Stimulated activated CD8-positive, alpha-beta memory T cell treated with anti-CD3 and anti-CD28 coated beads, Interleukin-7, amount 100 ng/mL, for 1 hour (primary cell): ENCODE results near the gene DMAC1.

Experiments used
- DNase-seq, 2 donors: peaks; one replicate each; pipeline ENCODE4 v3.0.0-alpha.2; 2020; ENCODE audit warnings: low read depth in 2 of 2

Gene DMAC1, protein sequence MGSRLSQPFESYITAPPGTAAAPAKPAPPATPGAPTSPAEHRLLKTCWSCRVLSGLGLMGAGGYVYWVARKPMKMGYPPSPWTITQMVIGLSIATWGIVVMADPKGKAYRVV

DNA sequence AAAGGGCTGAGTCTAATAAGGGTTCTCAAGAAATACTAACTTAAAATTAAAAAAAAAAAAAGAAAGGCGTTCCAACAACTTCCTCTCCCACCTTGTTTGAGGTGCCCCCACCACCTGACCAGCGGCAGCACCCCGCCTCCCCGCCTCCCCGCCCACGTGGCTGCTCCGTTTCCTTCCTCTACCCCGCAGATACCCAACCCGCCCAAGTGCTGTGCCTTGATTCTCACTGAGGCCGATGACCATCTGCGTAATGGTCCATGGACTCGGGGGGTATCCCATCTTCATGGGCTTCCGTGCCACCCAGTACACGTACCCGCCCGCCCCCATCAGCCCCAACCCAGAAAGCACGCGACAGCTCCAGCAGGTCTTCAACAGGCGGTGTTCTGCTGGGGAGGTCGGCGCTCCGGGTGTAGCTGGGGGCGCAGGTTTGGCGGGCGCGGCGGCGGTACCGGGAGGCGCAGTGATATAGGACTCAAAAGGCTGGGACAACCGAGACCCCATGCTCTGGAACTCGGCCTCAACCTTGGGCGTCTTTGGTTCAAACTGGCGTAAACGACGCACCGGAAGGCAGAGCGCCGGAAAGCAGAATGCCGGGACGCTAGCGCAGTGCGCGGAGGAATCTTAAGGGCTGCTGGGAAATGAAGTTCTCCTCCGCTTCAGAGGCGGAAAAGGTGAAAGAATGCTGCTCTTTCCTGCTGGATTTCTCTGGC is at the start of gene DMAC1:
DMAC1 (minus strand) TSS at position 545 of the 710 bp plus-strand sequence; CDS start at position 501, 44 bp downstream.
- DNase-seq = peak; percentile 44 to 52

- no peak for DNase-seq
These were observed 49.8 kb upstream of the DMAC1 start for GRCh38 chr9:7849362-7849761.

GRCh38 chr9:7848498-7848897 is 48.9 kb upstream of the DMAC1 start:
- no peak for DNase-seq

- DNase-seq = no peak
These were observed 44.7 kb upstream of the DMAC1 start for GRCh38 chr9:7844242-7844641.

- no peak for DNase-seq
These were observed 42.3 kb upstream of the DMAC1 start for GRCh38 chr9:7841831-7842230.

GRCh38 chr9:7834531-7834930 is 35.0 kb upstream of the DMAC1 start:
- DNase-seq = no peak

DNA sequence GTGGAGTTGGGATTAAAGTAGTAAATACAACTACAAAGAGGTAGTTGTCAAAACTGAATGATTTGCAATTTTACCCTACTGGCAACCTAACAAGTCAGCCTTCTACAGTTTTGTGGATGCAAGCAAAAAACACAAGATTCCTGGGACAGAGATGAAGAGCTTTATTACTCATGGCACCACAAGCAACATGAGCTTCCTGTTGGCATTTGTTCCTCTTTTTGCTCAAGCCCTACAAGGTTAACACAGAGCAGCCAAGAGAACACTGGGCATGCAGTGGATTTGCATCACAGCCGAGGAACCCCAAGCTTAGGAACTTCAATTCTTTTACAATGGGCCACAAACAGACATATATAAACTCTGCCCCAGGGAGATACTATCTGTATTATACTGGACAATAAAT is 28.8 kb upstream of the DMAC1 start:
- DNase-seq = no peak

DNA sequence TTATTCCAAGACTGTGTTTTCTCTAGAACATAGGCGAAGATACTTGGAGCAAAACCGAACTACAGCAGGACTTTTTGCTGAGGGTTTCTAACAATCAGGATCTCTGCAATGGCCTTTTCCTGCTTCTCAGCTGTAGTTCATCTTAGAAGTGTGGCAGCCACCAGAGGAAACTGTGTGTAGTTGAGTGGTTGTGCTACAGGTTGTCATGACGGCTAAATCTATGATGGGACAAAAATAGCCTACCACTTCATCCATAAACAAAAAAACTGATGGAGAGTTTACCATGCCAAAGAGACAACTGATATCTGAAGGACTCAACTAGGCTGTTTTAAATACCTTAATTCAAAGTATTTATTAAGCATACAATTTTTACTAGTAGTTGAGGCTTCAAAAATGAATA is 28.2 kb upstream of the DMAC1 start:
- no peak for DNase-seq

- no peak for DNase-seq
These were observed 27.5 kb upstream of the DMAC1 start for GRCh38 chr9:7827056-7827455.

- DNase-seq = no peak
These were observed 24.1 kb upstream of the DMAC1 start for GRCh38 chr9:7823651-7824050.

DNA sequence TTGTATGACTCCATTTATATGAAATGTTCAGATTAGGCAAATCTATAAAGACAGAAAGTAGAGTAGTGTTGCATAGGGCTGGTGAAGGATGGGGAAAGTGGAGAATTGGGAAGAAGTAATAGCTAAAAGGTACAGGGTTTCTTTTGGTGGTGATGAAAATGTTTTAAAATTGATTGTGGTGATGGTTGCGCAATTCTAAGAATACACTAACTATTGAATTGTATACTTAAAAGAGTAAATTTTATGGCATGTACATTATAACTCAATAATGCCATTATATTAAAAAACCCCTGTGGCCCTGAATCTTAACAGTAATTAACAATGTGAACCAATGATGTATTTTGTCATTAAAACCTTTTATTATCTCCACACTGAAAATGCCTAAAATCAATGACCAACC is 20.4 kb upstream of the DMAC1 start:
- no peak for DNase-seq

DNA sequence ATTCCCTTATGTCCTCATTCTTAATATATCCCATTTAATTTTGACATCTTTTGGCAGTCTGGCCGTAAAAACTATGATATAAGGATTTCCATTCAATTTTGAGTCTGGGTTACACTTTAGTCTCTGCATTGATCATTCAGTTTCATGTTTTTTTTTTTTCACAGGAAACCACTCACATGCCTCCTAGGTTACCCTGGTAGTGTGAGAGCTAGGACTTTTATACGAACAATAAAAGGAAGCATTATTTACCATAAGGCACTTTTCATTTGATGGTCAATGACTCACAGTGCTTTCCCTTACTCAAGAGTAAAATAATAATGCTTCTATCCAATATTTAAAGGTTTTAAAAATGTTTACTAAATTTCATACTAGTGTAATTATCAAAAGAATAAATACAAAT is 16.4 kb upstream of the DMAC1 start:
- DNase-seq = no peak

DNA sequence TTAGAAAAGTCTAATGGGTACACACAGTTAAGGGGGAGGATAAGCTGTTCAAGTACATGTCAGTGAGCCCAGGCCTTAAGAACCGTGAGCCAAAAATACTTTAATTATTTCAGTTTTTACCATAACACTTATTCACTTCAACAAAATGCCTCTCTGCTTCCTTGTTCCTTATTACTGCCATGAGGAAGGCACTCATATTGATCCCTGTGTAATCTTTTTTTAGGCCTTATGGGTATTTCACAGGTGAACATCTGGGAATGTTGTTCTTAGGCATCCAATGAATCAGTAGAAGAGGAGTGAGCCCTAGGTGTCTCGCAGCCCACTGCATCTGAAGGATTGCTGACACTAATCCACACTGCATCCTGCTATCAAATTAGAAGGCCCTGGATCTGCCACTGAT is 13.5 kb upstream of the DMAC1 start:
- no peak for DNase-seq

- no peak for DNase-seq
These were observed 12.1 kb upstream of the DMAC1 start for GRCh38 chr9:7811677-7812076.

DNA sequence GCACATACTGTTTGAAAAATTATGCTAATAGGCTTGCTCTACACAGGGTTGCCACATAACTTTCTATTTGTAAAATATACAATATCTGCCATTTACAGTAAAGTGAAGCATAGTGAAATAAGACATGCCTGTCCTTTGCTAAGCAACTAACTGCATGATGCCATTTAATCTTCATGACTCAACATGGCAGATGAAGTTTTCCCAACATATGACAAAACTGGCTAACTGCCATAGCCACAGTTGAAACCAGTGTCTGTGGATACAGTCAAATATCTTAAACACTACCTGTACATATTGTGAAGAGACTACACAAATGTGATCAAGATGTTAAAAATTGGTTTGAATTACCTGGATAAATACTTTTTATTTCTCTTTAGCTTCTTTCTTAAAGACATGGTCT is 3.1 kb upstream of the DMAC1 start:
- no peak for DNase-seq

- no peak for DNase-seq
These were observed 337 bp upstream of the DMAC1 start for GRCh38 chr9:7799944-7800285.

GRCh38 chr9:7794196-7794595 is 5.4 kb downstream of the DMAC1 start:
- DNase-seq = no peak

DNA sequence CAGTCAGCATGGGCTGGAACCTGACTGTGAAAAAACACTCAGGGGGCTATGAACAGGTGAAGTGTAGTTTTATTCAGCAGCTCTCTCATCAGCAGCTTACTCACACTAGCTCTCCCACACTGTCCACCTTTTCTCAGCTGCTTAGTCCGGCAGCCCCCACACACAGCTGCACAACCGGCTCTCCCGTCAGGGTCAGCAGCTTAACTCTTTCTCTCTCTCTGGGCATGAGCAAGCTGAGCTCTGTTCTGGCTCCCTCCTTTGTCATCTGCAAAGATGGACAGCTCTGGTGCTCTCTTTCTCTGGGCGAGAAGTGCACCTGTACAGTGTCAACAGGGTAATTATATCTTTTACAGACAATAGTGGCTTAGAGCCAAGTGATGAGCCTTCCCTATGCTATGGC is 8.2 kb downstream of the DMAC1 start:
- DNase-seq = no peak

DNA sequence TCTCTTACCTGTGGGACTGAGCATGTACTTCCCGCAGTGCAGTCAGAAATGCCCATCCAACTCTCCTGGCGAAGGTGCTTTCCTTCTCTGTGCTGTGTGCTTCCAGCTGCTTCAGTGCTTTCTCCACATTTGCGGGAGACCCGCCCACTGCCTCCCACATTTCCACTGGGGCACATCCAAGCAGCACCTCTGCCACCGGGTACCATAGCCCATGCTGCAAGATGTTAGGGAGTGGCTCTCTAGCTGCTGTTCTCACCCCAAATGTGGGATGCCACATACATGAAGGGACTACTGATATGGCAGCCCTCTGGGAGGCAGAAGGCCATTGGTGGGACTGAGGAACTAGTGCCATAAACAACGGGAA is 8.8 kb downstream of the DMAC1 start:
- no peak for DNase-seq

- no peak for DNase-seq
These were observed 9.4 kb downstream of the DMAC1 start for GRCh38 chr9:7790022-7790818.

DNA sequence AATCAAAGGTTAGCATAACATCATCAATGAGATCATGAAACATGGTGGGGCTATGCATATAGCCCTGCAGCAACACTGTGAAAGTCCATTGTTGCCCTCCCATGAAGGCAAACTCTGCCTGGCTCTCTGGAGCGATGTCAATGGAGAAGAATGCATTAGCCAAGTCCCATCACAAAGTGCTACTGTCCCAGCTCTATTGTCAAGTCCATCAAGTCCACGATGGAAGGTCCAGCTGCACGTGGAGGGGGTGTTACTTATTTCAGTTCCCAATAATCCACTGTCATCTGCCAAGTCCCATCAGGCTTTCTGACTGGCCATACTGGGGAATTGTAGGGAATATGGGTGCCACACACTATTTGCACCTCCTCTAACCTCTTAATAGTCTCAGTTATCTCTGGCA is 10.8 kb downstream of the DMAC1 start:
- no peak for DNase-seq

GRCh38 chr9:7785813-7786212 is 13.8 kb downstream of the DMAC1 start:
- DNase-seq = no peak

DNA sequence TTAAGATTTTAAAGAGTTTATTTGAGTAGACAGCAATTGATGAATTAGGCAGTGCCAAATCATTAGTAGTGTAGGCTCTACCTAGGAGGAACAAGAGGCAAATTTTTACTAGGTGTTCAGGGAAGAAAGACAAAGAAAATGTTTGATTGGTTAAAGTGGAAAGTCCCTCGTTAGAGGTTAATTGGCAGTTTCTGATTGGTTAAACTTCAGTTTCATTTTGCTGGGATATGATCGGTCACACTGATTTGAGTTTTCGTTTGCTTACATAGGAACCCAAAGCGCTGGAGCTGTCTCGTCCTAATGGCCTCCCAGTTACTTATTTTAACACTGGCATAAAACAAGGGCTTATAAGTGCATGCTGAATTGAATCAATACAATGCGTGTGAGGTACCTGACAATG is 15.1 kb downstream of the DMAC1 start:
- no peak for DNase-seq
